Stomach (tissue), 4 donors: ENCODE results near the gene MICAL2.

Source experiments
- EP300 ChIP-seq: sonication (generic); formaldehyde crosslinking; IDR thresholded peaks from one replicate; pipeline ENCODE4 v1.6.1; 2017; ENCODE audit warnings: antibody characterized with exemption
- POLR2A ChIP-seq, 4 donors: fragments of 450-650 bp; IDR thresholded peaks; one replicate each; pipeline ENCODE4 v1.6.1; 2016; ENCODE audit warnings: antibody characterized with exemption in 4 of 4, control low read depth in 2 of 4, mild to moderate bottlenecking in 1 of 4, moderate library complexity in 1 of 4
- POLR2AphosphoS5 ChIP-seq, 3 donors: sonication (generic); formaldehyde crosslinking; IDR thresholded peaks; one replicate each; pipeline ENCODE4 v1.6.1; 2016; ENCODE audit warnings: antibody characterized with exemption in 3 of 3
- TF ChIP-seq, protein P1 (sequence below), 7 experiments: fragments of 450-650 bp in 4 of 7; fragments of 200-600 bp in 3 of 7; sonication (generic) in 3 of 7; IDR thresholded peaks; one replicate each; pipeline ENCODE4 v1.5.1; 2016 to 2019; ENCODE audit warnings: antibody characterized with exemption in 7 of 7, control low read depth in 2 of 7, mild to moderate bottlenecking in 1 of 7

DNA sequence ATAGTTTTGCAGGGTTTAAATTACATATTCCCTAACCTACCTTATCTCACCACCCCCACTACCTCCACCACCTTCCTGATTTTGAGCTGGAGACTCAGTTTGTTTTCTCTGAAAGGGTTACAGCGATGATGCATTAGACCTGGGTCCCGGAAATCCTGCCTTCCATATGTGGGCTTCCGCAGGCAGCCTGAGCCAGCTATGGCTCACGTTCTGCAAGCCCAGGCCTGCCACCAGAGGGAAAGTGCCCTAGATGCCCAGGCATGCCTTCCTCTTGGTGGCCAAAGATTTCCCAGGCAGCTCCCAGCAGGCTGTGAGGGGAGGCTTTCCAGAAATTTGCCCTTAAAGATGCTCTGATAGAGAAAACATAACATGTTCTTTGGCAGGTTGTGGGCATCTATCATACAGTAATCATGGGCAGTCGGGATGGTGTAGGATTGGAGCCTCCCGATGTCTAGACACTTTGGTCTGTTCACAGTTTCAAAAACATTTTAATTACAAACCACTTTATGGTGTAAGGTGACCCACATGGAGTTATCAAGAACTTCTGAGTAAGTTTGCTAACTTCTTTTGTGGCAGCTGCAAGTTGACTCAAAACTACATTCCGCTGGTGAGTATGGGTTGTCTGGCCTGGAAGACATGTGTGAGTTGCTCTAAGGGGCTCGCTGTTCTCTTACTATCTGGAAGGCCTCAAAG is 79.3 kb downstream of the MICAL2 start:
- TF ChIP-seq, protein P1, sequence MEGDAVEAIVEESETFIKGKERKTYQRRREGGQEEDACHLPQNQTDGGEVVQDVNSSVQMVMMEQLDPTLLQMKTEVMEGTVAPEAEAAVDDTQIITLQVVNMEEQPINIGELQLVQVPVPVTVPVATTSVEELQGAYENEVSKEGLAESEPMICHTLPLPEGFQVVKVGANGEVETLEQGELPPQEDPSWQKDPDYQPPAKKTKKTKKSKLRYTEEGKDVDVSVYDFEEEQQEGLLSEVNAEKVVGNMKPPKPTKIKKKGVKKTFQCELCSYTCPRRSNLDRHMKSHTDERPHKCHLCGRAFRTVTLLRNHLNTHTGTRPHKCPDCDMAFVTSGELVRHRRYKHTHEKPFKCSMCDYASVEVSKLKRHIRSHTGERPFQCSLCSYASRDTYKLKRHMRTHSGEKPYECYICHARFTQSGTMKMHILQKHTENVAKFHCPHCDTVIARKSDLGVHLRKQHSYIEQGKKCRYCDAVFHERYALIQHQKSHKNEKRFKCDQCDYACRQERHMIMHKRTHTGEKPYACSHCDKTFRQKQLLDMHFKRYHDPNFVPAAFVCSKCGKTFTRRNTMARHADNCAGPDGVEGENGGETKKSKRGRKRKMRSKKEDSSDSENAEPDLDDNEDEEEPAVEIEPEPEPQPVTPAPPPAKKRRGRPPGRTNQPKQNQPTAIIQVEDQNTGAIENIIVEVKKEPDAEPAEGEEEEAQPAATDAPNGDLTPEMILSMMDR (IDR thresholded peaks at IDR 0.05), result no peak
- no peak for TF ChIP-seq EP300
- TF ChIP-seq POLR2AphosphoS5 (IDR thresholded peaks at IDR 0.05), result no peak
- no peak for TF ChIP-seq POLR2A (IDR thresholded peaks at IDR 0.05)
